Measurements from ENCODE around the gene C14orf119.

DNA sequence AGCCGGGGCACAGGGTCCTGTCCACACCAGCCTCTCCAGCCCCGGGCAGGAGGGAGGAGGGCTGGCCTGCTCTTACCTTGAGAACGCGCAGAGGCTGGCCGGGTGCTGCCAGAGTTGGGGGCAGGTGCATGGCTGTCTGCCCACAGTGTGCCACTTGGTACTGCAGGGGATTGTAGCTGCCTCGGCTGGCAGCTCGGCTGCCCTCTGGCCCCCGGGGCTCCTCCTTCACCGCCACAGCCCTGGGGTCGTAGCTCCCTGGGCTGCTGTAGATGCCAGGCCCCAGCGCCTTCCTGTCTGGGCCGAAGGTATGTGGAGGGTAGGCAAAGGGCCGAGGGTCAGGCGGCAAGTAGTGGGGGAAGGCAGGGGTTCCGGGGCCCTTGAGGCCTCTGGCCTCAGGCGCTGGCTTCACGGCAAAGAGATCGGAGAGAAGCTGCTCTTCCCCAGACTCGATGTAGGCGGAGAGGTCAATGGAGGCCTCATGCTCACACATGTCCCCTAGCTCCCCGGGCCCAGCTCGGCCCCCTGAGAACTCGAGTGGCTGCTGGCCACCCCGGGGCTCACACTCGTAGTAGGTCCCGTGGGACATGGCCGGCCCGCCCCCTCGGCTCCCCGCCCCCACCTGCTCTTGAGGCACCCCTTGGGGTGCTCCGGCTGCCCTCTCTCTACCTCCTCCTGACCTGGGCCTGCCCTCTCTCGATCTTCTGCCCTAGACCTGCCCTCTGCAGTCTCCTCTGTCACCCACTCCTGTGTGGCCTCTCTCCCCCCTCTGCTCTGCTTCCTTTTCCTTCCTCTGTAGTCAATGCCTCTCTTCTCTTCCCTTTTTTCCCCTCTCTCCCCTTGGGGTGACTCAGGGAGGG is 23.4 kb downstream of the C14orf119 start, which contains the start of gene CEBPE:
- no peak for TF ChIP-seq CTCF (IDR thresholded peaks at IDR 0.05; ENCODE audit: low read length)
- no peak for TF ChIP-seq EZH2 (IDR thresholded peaks at IDR 0.05; ENCODE audit: borderline replicate concordance, low read length)
